Uterus (tissue), 2 donors: ENCODE measurements around the gene HPSE2.

Source experiments
- POLR2A ChIP-seq, 2 donors: fragments of 450-650 bp; IDR thresholded peaks; one replicate each; pipeline ENCODE4 v1.6.1; 2016; ENCODE audit warnings: antibody characterized with exemption in 2 of 2, mild to moderate bottlenecking in 1 of 2, moderate library complexity in 1 of 2
- TF ChIP-seq, protein P1 (sequence below), 4 experiments: fragments of 200-600 bp in 2 of 4; fragments of 450-650 bp in 2 of 4; sonication (generic) in 2 of 4; IDR thresholded peaks; one replicate each; pipeline ENCODE4 v1.5.1; 2016 to 2019; ENCODE audit warnings: antibody characterized with exemption in 4 of 4, mild to moderate bottlenecking in 2 of 4, moderate library complexity in 1 of 4

DNA sequence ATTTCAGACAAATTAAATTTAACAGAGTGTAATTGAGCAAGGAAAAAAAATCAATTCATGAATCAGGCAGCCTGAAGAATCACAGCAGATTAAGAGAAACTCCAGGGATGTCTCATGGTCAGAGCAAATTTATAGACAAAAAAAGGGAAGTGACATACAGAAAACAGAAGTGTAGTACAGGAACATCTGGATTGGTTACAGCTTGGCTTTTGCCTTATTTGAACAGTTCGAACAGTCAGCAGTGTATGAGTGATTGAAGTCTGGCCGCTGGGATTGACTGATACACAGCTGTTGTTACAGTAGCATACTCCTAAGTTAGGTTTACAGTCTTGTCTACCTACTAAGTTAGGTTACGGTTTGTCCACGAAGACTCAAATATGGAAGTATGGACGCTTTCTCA lies 255.3 kb downstream of the HPSE2 start:
- TF ChIP-seq, protein P1, sequence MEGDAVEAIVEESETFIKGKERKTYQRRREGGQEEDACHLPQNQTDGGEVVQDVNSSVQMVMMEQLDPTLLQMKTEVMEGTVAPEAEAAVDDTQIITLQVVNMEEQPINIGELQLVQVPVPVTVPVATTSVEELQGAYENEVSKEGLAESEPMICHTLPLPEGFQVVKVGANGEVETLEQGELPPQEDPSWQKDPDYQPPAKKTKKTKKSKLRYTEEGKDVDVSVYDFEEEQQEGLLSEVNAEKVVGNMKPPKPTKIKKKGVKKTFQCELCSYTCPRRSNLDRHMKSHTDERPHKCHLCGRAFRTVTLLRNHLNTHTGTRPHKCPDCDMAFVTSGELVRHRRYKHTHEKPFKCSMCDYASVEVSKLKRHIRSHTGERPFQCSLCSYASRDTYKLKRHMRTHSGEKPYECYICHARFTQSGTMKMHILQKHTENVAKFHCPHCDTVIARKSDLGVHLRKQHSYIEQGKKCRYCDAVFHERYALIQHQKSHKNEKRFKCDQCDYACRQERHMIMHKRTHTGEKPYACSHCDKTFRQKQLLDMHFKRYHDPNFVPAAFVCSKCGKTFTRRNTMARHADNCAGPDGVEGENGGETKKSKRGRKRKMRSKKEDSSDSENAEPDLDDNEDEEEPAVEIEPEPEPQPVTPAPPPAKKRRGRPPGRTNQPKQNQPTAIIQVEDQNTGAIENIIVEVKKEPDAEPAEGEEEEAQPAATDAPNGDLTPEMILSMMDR (IDR thresholded peaks at IDR 0.05) = no peak
- no peak for TF ChIP-seq POLR2A (IDR thresholded peaks at IDR 0.05)
